ENCODE results near the gene PIGM.

PIGM gene

DNA sequence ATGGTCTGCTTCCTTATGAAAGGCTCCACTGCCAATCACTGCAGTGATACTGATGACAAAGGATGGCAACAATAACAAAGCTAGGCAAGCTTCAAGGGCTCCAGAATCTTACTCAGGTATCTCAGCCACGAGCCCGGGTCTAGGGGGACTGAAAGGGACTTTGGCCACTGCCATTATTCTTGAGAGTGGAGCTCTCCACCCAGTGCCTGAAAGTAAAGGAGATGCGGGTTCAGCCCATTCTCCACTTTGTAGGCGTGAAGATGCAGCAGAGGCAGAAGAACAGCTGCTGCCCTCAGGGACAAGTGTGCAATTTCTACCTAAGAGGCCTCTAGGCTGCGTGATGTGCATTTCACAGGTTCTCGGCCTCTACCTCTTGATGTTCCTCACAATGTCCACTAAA, 46.3 kb downstream of the PIGM start:
- H3K4me1 ChIP-seq (ENCODE audit: insufficient read depth, low read length, severe bottlenecking), result no peaks in the 10 kb centered on the region
- H3K9ac ChIP-seq (ENCODE audit: low read length), result no peak overlapping the region
- H3K9me2 ChIP-seq (ENCODE audit: low read depth, low read length), result no peaks in the 10 kb centered on the region
- no peaks in the 10 kb centered on the region for H3K9me3 ChIP-seq (ENCODE audit: low read length)
- peaks cover 3% of the 10 kb centered on the region; the same call in 1 of the 2 replicates for H3K27me3 ChIP-seq (ENCODE audit: insufficient read depth, low read length)
- H3K4me3 ChIP-seq (ENCODE audit: low read depth, low read length, poor library complexity, severe bottlenecking), result no peak overlapping the region
- H3K4me2 ChIP-seq (ENCODE audit: low read length), result no peak overlapping the region
- H3K27ac ChIP-seq (ENCODE audit: low read depth, low read length, poor library complexity, severe bottlenecking), result no peak overlapping the region
- no peaks in the 10 kb centered on the region for H3K79me2 ChIP-seq (ENCODE audit: insufficient read depth, low read length)
- TF ChIP-seq EZH2 (IDR thresholded peaks at IDR 0.05; ENCODE audit: borderline replicate concordance, low read length) (no peak), CTCF (IDR thresholded peaks at IDR 0.05; ENCODE audit: low read length) (no peak)
- no peaks in the 10 kb centered on the region for H3K36me3 ChIP-seq (ENCODE audit: insufficient read depth, low read length)
- no peaks in the 10 kb centered on the region for H3F3A ChIP-seq (ENCODE audit: insufficient read depth, low read length)
- H4K20me1 ChIP-seq (ENCODE audit: insufficient read depth, low read length), result no peaks in the 10 kb centered on the region
- H2AFZ ChIP-seq (ENCODE audit: low read length), result no peak overlapping the region

DNA sequence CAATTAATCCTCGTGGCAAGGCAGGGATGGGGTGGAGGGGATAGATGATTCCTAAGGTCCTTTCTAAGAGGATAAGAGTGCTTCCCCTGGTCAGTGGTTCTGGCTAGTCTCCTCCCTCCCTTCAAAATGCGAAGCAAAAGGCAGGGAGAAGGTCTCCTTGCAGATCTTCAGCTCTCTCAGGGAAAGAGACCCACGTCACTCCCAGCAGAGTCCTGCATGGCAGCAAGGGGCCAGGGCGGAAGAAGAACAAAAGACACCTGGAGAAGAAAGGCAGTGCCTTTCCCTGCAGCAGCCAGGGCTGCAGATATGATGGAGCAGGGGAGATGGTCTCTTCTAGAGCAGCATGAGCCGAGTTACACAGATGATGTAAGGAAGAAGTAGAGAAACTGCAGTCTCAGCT, 48.1 kb downstream of the PIGM start:
- no peaks in the 10 kb centered on the region for H3K36me3 ChIP-seq (ENCODE audit: insufficient read depth, low read length)
- no peaks in the 10 kb centered on the region for H3F3A ChIP-seq (ENCODE audit: insufficient read depth, low read length)
- no peaks in the 10 kb centered on the region for H3K9me2 ChIP-seq (ENCODE audit: low read depth, low read length)
- peaks cover 3% of the 10 kb centered on the region; the same call in 1 of the 2 replicates for H3K27me3 ChIP-seq (ENCODE audit: insufficient read depth, low read length)
- no peaks in the 10 kb centered on the region for H3K4me1 ChIP-seq (ENCODE audit: insufficient read depth, low read length, severe bottlenecking)
- no peaks in the 10 kb centered on the region for H4K20me1 ChIP-seq (ENCODE audit: insufficient read depth, low read length)
- no peak for TF ChIP-seq CTCF (IDR thresholded peaks at IDR 0.05; ENCODE audit: low read length)
- no peak for TF ChIP-seq EZH2 (IDR thresholded peaks at IDR 0.05; ENCODE audit: borderline replicate concordance, low read length)
- H3K27ac ChIP-seq (ENCODE audit: low read depth, low read length, poor library complexity, severe bottlenecking), result no peak overlapping the region
- no peak overlapping the region for H3K4me3 ChIP-seq (ENCODE audit: low read depth, low read length, poor library complexity, severe bottlenecking)
- H3K79me2 ChIP-seq (ENCODE audit: insufficient read depth, low read length), result no peaks in the 10 kb centered on the region
- no peaks in the 10 kb centered on the region for H3K9me3 ChIP-seq (ENCODE audit: low read length)
- H3K9ac ChIP-seq (ENCODE audit: low read length), result no peak overlapping the region
- no peak overlapping the region for H3K4me2 ChIP-seq (ENCODE audit: low read length)
- no peak overlapping the region for H2AFZ ChIP-seq (ENCODE audit: low read length)

DNA sequence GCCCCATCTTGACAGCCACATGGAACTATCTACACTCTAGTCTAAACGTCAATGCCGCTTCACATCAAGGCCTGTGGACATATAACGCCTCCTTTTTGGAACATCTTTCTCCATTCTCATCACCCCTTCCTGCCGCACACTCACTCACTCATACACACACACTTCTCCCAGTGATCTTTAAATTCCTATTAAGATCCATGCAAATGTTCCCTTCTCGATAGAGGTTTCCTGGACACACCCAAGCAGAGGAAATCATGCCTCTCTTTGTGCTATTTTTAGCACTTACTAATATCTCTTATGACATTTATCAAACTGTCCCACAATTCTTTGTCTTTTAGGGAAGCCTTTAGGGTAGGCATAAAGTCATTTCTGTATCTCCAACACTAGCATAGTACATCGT, 49.5 kb downstream of the PIGM start:
- Histone ChIP-seq H3K4me2 (ENCODE audit: low read length) (no peak overlapping the region), H3K27ac (ENCODE audit: low read depth, low read length, poor library complexity, severe bottlenecking) (no peak overlapping the region), H3K9me3 (ENCODE audit: low read length) (no peaks in the 10 kb centered on the region), H3K36me3 (ENCODE audit: insufficient read depth, low read length) (no peaks in the 10 kb centered on the region), H3F3A (ENCODE audit: insufficient read depth, low read length) (no peaks in the 10 kb centered on the region), H4K20me1 (ENCODE audit: insufficient read depth, low read length) (no peaks in the 10 kb centered on the region), H3K27me3 (ENCODE audit: insufficient read depth, low read length) (peaks cover 3% of the 10 kb centered on the region; the same call in 1 of the 2 replicates), H3K4me1 (ENCODE audit: insufficient read depth, low read length, severe bottlenecking) (no peaks in the 10 kb centered on the region), H3K4me3 (ENCODE audit: low read depth, low read length, poor library complexity, severe bottlenecking) (no peak overlapping the region), H2AFZ (ENCODE audit: low read length) (no peak overlapping the region), H3K9ac (ENCODE audit: low read length) (no peak overlapping the region), H3K79me2 (ENCODE audit: insufficient read depth, low read length) (no peaks in the 10 kb centered on the region), H3K9me2 (ENCODE audit: low read depth, low read length) (no peaks in the 10 kb centered on the region)
- TF ChIP-seq EZH2 (IDR thresholded peaks at IDR 0.05; ENCODE audit: borderline replicate concordance, low read length), result no peak
- no peak for TF ChIP-seq CTCF (IDR thresholded peaks at IDR 0.05; ENCODE audit: low read length)

Data from OCI-LY1 (cell line).